Bronchial epithelial cell (primary cell): ENCODE data around the gene ZNF160. TPM values are rescaled to one million over a fixed set of nuclear protein-coding genes. Genes with fewer than 3 reads are reported as not detected.
A peak's percentile ranks its signal among the peaks of the same experiment; 100 is the strongest.

Experiments
- DNase-seq: peaks from one replicate; pipeline ENCODE4 v3.0.0-alpha.2; 2010; ENCODE audit warnings: low read depth
- FAIRE-seq: peaks from 2 replicates; lab custom pipeline; 2011; peaks lifted over from hg19 to GRCh38; lab: Jason Lieb, UNC
- H3K27me3 ChIP-seq: 2 replicates; pipeline ENCODE4 v1.5.1; 2011; ENCODE audit warnings: low read length; ENCODE audit not compliant: control insufficient read depth, insufficient read depth
- H3K36me3 ChIP-seq: 2 replicates; pipeline ENCODE4 v1.5.1; 2011; ENCODE audit warnings: low read length; ENCODE audit not compliant: control insufficient read depth, insufficient read depth
- H3K4me3 ChIP-seq: 2 replicates; pipeline ENCODE4 v1.5.1; 2011; ENCODE audit warnings: mild to moderate bottlenecking, low read depth, low read length, control low read depth
- total RNA-seq: library from RNA; depleted of rRNA; stranded (reverse); fragments of >200 nt; gene quantifications from 2 replicates; pipeline ENCODE4 v1.2.1, GENCODE V29; 2014
- TF ChIP-seq, protein P1 (sequence below): IDR thresholded peaks from 2 replicates; pipeline ENCODE4 v1.5.1; 2011; ENCODE audit warnings: mild to moderate bottlenecking, moderate library complexity, low read length, control low read depth, inconsistent platforms; ENCODE audit not compliant: insufficient read depth, severe bottlenecking

ZNF160 gene
- total RNA-seq, result 17.1 and 22.8 TPM in 2 replicates

DNA sequence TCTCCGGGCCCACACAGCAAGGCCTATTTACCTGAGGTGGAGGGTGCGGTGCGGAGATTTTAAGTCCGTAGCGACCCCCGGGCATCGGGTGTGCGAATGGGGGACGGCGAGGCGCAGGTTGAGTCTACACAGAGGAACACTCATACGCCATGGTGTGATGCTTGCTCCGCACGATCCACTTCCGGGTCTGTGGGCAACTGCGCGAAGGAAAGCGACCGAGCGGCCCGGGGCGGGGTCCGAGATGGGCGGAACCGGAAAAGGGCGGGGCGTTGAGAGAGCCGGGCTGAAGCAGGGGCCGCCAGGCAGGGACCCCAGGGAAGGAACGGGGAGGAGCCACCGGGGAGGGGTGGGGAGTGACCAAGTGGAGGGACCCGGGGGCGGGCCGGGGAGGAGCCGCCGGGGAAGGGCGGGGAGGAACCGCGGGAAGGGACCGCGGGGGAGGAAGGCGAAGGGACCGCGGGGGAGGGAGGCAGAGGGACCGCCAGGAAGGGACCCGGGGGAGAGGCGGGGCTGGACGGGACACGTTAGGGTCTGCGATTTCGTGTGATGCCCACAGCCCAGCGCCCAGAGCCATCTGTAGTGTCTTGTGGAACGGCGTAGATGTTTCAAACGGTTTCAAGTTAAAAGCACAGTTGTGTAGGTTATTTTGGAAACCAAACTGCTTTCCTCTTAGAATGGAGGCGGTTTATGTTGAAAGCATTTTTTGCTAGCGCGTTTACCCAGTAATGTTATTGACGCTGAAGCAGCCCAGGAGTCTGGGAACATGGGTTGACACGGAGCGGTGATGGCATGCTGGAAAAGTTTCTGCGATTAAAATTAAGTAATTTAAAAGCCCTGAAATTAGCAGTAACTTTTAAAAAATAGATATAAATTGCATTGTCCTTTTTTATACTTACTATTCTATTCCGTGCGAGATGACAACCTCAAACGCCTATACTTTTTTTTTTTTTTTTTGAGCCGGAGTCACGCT is at the start of gene ZNF160:
ZNF160 (minus strand) TSS at position 189 of the 970 bp plus-strand sequence. CDS start 17,146 bp downstream, outside the sequence.
- TF ChIP-seq, protein P1, sequence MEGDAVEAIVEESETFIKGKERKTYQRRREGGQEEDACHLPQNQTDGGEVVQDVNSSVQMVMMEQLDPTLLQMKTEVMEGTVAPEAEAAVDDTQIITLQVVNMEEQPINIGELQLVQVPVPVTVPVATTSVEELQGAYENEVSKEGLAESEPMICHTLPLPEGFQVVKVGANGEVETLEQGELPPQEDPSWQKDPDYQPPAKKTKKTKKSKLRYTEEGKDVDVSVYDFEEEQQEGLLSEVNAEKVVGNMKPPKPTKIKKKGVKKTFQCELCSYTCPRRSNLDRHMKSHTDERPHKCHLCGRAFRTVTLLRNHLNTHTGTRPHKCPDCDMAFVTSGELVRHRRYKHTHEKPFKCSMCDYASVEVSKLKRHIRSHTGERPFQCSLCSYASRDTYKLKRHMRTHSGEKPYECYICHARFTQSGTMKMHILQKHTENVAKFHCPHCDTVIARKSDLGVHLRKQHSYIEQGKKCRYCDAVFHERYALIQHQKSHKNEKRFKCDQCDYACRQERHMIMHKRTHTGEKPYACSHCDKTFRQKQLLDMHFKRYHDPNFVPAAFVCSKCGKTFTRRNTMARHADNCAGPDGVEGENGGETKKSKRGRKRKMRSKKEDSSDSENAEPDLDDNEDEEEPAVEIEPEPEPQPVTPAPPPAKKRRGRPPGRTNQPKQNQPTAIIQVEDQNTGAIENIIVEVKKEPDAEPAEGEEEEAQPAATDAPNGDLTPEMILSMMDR, result no peak
- peak; percentile 72 for DNase-seq
- H3K36me3 ChIP-seq, result peaks cover 1% of the 10 kb centered on the region
- H3K27me3 ChIP-seq, result no peaks in the 10 kb centered on the region
- no peak for FAIRE-seq
- H3K4me3 ChIP-seq, result peak within 1 kb of the TSS; percentile 64

DNA sequence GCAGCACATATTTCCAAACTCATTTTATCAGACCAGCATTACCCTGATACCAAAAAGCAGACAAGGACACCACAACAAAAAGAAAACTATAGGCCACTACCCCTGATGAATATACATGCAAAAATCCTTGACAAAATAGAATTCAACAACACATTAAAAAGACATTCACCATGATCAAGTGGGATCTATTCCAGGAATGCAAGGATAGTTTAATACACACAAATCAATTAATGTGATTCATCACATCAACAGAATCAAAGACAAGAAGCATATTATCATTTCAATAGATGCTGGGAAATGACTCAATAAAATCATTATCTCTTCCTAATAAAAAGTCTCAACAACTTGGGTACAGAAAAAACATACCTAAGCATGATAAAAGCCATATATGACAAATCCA is 44.4 kb upstream of the ZNF160 start:
- Histone ChIP-seq H3K27me3 (no peaks in the 10 kb centered on the region), H3K4me3 (no peak overlapping the region), H3K36me3 (no peaks in the 10 kb centered on the region)
- TF ChIP-seq, protein P1, result no peak
- no peak for DNase-seq
- FAIRE-seq, result no peak

DNA sequence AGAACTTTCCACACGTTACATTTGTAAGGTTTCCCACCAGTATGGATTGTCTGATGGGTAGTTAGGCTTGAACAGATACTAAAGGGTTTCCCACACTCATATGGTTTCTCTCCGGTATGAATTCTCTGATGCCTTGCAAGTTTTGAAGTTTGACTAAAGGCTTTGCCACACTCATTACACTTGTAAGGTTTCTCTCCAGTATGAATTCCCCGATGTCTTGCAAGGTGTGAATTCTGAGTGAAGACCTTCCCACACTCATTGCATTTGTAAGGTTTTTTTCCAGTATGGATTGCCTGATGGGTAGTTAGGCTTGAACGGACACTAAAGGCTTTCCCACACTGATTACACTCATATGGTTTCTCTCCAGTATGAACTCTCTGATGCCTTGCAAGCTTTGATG is 37.1 kb upstream of the ZNF160 start:
- H3K27me3 ChIP-seq, result no peaks in the 10 kb centered on the region
- H3K36me3 ChIP-seq, result no peaks in the 10 kb centered on the region
- DNase-seq, result no peak
- TF ChIP-seq, protein P1, result no peak
- H3K4me3 ChIP-seq, result no peak overlapping the region
- FAIRE-seq, result no peak

DNA sequence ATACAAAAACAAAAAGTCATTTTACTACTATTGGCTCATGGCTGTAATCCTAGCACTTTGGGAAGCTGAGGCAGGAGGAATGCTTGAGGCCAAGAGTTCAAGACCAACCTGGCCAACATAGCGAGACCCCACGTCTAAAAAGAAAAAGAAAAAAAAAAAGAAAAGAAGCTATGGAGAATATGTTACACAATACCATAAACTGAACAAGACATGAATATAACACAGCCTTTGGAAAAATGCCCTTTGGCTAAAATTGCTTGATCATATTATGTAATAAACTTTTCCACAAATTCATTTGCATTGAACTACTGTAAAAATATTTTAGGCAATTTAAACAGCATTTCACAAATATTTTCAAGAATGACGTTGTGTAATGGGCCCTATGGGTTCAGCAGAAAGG is 33.2 kb upstream of the ZNF160 start:
- H3K36me3 ChIP-seq, result no peaks in the 10 kb centered on the region
- TF ChIP-seq, protein P1, result no peak
- no peak for DNase-seq
- no peak for FAIRE-seq
- no peaks in the 10 kb centered on the region for H3K27me3 ChIP-seq
- no peak overlapping the region for H3K4me3 ChIP-seq

DNA sequence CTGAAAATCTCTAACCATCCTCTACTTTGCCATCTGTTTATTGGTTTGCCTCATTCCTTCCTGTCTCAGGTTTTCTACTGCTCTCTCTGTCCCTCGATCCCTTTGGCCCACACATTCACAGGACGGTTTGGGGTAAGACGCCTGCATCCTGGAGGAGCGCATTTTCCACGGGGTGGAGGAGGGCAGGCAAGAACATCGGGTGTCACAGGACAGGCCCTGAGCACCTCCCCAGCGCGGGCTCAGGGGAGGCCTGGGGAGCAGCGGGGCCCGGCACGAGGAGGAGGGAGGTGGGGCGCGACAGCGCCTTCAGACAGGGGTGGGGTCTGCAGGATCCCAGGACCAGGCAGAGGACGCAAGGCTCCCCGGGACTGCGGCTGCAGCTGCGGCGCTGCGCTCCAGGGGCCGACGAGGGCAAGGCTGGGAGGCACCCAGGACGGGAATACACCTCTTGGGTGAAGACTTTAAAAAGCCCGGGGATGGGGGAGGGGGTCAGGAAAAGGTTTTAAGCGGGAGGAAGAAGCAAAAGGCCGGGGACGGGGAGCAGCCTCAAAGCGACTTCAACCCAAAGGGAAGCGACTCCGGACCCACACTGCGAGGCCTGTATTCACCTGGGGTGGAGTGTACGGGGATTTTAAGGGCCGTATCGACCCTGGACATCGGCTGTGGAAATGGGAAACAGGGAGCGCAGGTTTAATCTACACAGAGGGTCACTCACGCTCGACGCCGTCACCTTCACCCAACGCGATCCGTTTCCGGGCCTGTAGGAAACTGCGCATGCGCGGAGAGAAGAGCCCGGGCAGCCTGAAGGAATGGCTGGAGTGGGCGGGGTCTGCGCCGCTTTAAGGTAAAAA is 29.1 kb upstream of the ZNF160 start, which contains the start of gene ZNF415:
ZNF415 (minus strand) TSS at position 770 of the 851 bp plus-strand sequence. CDS start 10,234 bp downstream, outside the sequence.
- TF ChIP-seq, protein P1, result no peak
- peak within 1 kb of the TSS; percentile 47 for H3K4me3 ChIP-seq
- no peaks in the 10 kb centered on the region for H3K36me3 ChIP-seq
- FAIRE-seq, result no peak
- H3K27me3 ChIP-seq, result no peaks in the 10 kb centered on the region
- peak; percentile 42 for DNase-seq
